Measurements from ENCODE around the gene CYB561.

CYB561 gene

GRCh38 chr17:63399316-63399715, 46.8 kb downstream of the CYB561 start:
- Histone ChIP-seq H4K20me1 (ENCODE audit: insufficient read depth, low read length) (no peaks in the 10 kb centered on the region), H3K27ac (ENCODE audit: low read length) (no peak overlapping the region), H3K4me3 (ENCODE audit: low read length) (no peak overlapping the region), H3K36me3 (replicated peaks; ENCODE audit: low read depth, low read length) (no peaks in the 10 kb centered on the region), H3K9ac (ENCODE audit: low read length) (no peak overlapping the region), H3K4me1 (ENCODE audit: low read length) (peaks cover 24% of the 10 kb centered on the region), H3K79me2 (ENCODE audit: low read length) (no peaks in the 10 kb centered on the region), H2AFZ (ENCODE audit: low read depth, low read length) (no peak overlapping the region), H3K27me3 (ENCODE audit: low read depth, low read length) (no peaks in the 10 kb centered on the region), H3K4me2 (ENCODE audit: low read length) (no peak overlapping the region), H3K9me3 (ENCODE audit: insufficient read depth, low read length) (no peaks in the 10 kb centered on the region)
- TF ChIP-seq CTCF (IDR thresholded peaks at IDR 0.05; ENCODE audit: low read depth, low read length), result no peak
- no peak for TF ChIP-seq EZH2phosphoT487 (IDR thresholded peaks at IDR 0.05; ENCODE audit: low read depth)

GRCh38 chr17:63398680-63399079, 47.4 kb downstream of the CYB561 start:
- Histone ChIP-seq H3K36me3 (replicated peaks; ENCODE audit: low read depth, low read length) (no peaks in the 10 kb centered on the region), H3K79me2 (ENCODE audit: low read length) (no peaks in the 10 kb centered on the region), H3K9ac (ENCODE audit: low read length) (no peak overlapping the region), H2AFZ (ENCODE audit: low read depth, low read length) (no peak overlapping the region), H3K4me1 (ENCODE audit: low read length) (peaks cover 19% of the 10 kb centered on the region), H3K4me2 (ENCODE audit: low read length) (peak overlapping the region; percentile 23), H3K9me3 (ENCODE audit: insufficient read depth, low read length) (no peaks in the 10 kb centered on the region), H4K20me1 (ENCODE audit: insufficient read depth, low read length) (no peaks in the 10 kb centered on the region), H3K27ac (ENCODE audit: low read length) (no peak overlapping the region), H3K4me3 (ENCODE audit: low read length) (no peak overlapping the region), H3K27me3 (ENCODE audit: low read depth, low read length) (no peaks in the 10 kb centered on the region)
- TF ChIP-seq EZH2phosphoT487 (IDR thresholded peaks at IDR 0.05; ENCODE audit: low read depth), result no peak
- no peak for TF ChIP-seq CTCF (IDR thresholded peaks at IDR 0.05; ENCODE audit: low read depth, low read length)

- Histone ChIP-seq H3K79me2 (ENCODE audit: low read length) (no peaks in the 10 kb centered on the region), H3K27me3 (ENCODE audit: low read depth, low read length) (no peaks in the 10 kb centered on the region), H3K4me1 (ENCODE audit: low read length) (peaks cover 25% of the 10 kb centered on the region), H3K36me3 (replicated peaks; ENCODE audit: low read depth, low read length) (no peaks in the 10 kb centered on the region), H3K27ac (ENCODE audit: low read length) (no peak overlapping the region), H3K4me3 (ENCODE audit: low read length) (no peak overlapping the region), H2AFZ (ENCODE audit: low read depth, low read length) (no peak overlapping the region), H4K20me1 (ENCODE audit: insufficient read depth, low read length) (no peaks in the 10 kb centered on the region), H3K4me2 (ENCODE audit: low read length) (no peak overlapping the region), H3K9ac (ENCODE audit: low read length) (no peak overlapping the region), H3K9me3 (ENCODE audit: insufficient read depth, low read length) (no peaks in the 10 kb centered on the region)
- TF ChIP-seq CTCF (IDR thresholded peaks at IDR 0.05; ENCODE audit: low read depth, low read length) (no peak), EZH2phosphoT487 (IDR thresholded peaks at IDR 0.05; ENCODE audit: low read depth) (no peak)
These were observed 50.9 kb downstream of the CYB561 start for GRCh38 chr17:63395075-63395805.

- Histone ChIP-seq H2AFZ (ENCODE audit: low read depth, low read length) (no peak overlapping the region), H3K4me3 (ENCODE audit: low read length) (peak overlapping the region; percentile 47), H3K4me2 (ENCODE audit: low read length) (peak overlapping the region; percentile 78), H3K79me2 (ENCODE audit: low read length) (no peaks in the 10 kb centered on the region), H4K20me1 (ENCODE audit: insufficient read depth, low read length) (no peaks in the 10 kb centered on the region), H3K27ac (ENCODE audit: low read length) (peak overlapping the region; percentile 34), H3K9me3 (ENCODE audit: insufficient read depth, low read length) (no peaks in the 10 kb centered on the region), H3K27me3 (ENCODE audit: low read depth, low read length) (no peaks in the 10 kb centered on the region), H3K36me3 (replicated peaks; ENCODE audit: low read depth, low read length) (no peaks in the 10 kb centered on the region), H3K9ac (ENCODE audit: low read length) (peak overlapping the region; percentile 8; the same call in 1 of the 2 replicates), H3K4me1 (ENCODE audit: low read length) (peaks cover 22% of the 10 kb centered on the region)
- TF ChIP-seq EZH2phosphoT487 (IDR thresholded peaks at IDR 0.05; ENCODE audit: low read depth) (no peak), CTCF (IDR thresholded peaks at IDR 0.05; ENCODE audit: low read depth, low read length) (no peak)
These were observed 56.0 kb downstream of the CYB561 start for GRCh38 chr17:63390090-63390489.

Data from OCI-LY3 (cell line).